A673 (cell line): ENCODE measurements around the gene COPS6. TPM values are rescaled to one million over a fixed set of nuclear protein-coding genes. Genes with fewer than 3 reads are reported as not detected.
A peak's percentile ranks its signal among the peaks of the same experiment; 100 is the strongest.

Experiments
- BruUV-seq: library from RNA; stranded (reverse); fragments of 400-500 nt; replicated peaks from 2 replicates; lab custom pipeline; 2021; lab: Mats Ljungman, UMichigan
- CTCF ChIA-PET: fragments of 300-600 bp; sonication (Branson Sonifier 250); formaldehyde crosslinking; loops from one replicate; lab custom pipeline; 2022; ENCODE audit warnings: antibody characterized with exemption; lab: Charles Lee
- POLR2A ChIA-PET: fragments of 300-600 bp; sonication (Branson Sonifier 250); formaldehyde crosslinking; loops from one replicate; lab custom pipeline; 2022; ENCODE audit warnings: antibody characterized with exemption; ENCODE audit not compliant: low non-redundant PET; lab: Charles Lee
- DNase-seq: peaks from one replicate; pipeline ENCODE4 v3.0.0-alpha.2; 2015; ENCODE audit warnings: low spot score
- H3K27ac ChIP-seq: fragments of 200-600 bp; sonication (generic); 2 replicates; pipeline ENCODE4 v1.5.1; 2016; ENCODE audit warnings: mixed run types, low read depth, mild to moderate bottlenecking, mixed read lengths, antibody characterized with exemption, low read length; ENCODE audit not compliant: poor library complexity, severe bottlenecking
- H3K27me3 ChIP-seq: fragments of 200-600 bp; sonication (generic); replicated peaks from 2 replicates; pipeline ENCODE4 v1.6.1; 2017; ENCODE audit warnings: mixed run types, low read depth, mild to moderate bottlenecking, mixed read lengths, antibody characterized with exemption, low read length; ENCODE audit not compliant: insufficient read depth, poor library complexity
- H3K36me3 ChIP-seq: fragments of 200-600 bp; sonication (generic); 2 replicates; pipeline ENCODE4 v1.6.1; 2016; ENCODE audit warnings: mixed run types, mild to moderate bottlenecking, mixed read lengths, antibody characterized with exemption, low read length; ENCODE audit not compliant: insufficient read depth, poor library complexity, severe bottlenecking
- H3K4me1 ChIP-seq: fragments of 200-600 bp; sonication (generic); 2 replicates; pipeline ENCODE4 v1.6.1; 2017; ENCODE audit warnings: mixed run types, mild to moderate bottlenecking, mixed read lengths, antibody characterized with exemption, low read length; ENCODE audit not compliant: insufficient read depth, poor library complexity, severe bottlenecking
- H3K4me3 ChIP-seq: fragments of 200-600 bp; sonication (generic); 2 replicates; pipeline ENCODE4 v1.5.1; 2016; ENCODE audit warnings: low read depth, mixed run types, mild to moderate bottlenecking, mixed read lengths, low read length; ENCODE audit not compliant: poor library complexity, severe bottlenecking
- H3K9me3 ChIP-seq: fragments of 200-600 bp; sonication (generic); 2 replicates; pipeline ENCODE4 v1.6.1; 2016; ENCODE audit warnings: mixed run types, low read depth, mild to moderate bottlenecking, mixed read lengths, antibody characterized with exemption, low read length; ENCODE audit not compliant: poor library complexity, severe bottlenecking
- EZH2 ChIP-seq: fragments of 200-600 bp; sonication (generic); IDR thresholded peaks from 2 replicates; pipeline ENCODE4 v1.6.1; 2017; ENCODE audit warnings: borderline replicate concordance, low read depth, mild to moderate bottlenecking, mixed read lengths, antibody characterized with exemption, low read length; ENCODE audit not compliant: poor library complexity, severe bottlenecking
- intact Hi-C: fragments of 100-400 bp; cut with micrococcal nuclease; formaldehyde crosslinking; loops from one replicate; pipeline ENCODE4 v1.10.0; 2022; ENCODE audit not compliant: unreplicated experiment
- total RNA-seq: library from RNA; stranded (reverse); gene quantifications from 2 replicates; pipeline ENCODE4 v1.2.3, GENCODE V29; 2021
- TF ChIP-seq, protein P1 (sequence below): fragments of 300-800, 200-600 bp; sonication (generic); conservative IDR thresholded peaks from 2 replicates; pipeline ENCODE4 v1.5.1; 2017; ENCODE audit warnings: low read depth, mild to moderate bottlenecking, antibody characterized with exemption, low read length, moderate library complexity, mixed read lengths

Gene COPS6
- total RNA-seq, 1 experiment from 2014 or later, result 166 TPM

DNA sequence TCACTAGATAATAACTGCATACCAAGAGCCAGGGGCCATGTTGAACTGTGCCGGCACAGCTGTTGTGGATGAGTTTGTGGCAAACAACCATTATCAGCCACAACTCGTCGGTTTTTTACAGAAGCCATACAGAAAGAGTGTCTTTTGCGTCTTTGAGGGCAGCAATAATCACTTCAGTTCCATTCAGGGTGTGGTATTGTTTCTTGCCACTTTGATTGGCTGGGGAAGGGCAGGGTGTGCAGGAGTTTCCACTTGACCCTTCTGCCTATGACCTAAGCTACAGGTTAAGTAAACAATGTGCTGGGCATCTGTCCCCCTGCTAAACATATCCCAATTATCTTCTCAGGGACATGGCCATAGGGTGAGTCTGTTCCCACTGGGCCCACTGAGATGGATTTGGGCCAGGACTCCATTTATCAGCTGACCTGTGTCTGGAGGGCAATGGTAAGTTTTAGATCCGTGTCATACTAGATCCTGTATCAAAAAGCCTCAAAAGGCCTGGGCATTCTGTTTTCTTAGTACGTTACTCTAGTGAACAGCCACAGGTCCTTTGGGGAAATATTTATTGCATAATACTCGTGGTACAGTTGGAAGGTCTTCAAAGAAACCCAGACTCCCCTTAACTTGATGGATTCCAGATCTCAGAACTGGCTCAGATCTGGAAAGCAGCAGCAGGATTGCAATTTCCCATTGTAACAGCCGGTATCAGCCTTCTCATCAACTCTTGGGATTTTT, 23.1 kb upstream of the COPS6 start:
- ChIA-PET CTCF (no interaction called here), POLR2A (no interaction called here)

DNA sequence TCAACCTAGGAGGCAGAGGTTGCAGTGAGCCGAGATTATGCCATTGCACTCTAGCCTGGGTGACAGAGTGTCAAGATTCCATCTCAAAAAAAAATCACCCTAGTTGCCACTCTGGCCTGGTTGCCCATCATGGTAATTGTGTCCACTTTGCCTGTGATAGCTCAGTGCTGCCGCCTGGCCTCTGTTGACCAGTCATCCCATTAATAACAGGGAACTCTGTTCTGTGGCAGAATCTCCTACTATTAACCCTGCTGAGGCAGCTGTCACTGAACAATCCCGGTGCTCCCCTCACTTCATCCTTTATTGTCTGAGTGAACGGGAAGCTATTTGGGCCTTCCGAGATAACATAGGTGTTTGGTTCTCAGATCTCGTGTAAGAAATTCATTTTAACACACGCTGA, 21.8 kb upstream of the COPS6 start:
- TF ChIP-seq, protein P1, sequence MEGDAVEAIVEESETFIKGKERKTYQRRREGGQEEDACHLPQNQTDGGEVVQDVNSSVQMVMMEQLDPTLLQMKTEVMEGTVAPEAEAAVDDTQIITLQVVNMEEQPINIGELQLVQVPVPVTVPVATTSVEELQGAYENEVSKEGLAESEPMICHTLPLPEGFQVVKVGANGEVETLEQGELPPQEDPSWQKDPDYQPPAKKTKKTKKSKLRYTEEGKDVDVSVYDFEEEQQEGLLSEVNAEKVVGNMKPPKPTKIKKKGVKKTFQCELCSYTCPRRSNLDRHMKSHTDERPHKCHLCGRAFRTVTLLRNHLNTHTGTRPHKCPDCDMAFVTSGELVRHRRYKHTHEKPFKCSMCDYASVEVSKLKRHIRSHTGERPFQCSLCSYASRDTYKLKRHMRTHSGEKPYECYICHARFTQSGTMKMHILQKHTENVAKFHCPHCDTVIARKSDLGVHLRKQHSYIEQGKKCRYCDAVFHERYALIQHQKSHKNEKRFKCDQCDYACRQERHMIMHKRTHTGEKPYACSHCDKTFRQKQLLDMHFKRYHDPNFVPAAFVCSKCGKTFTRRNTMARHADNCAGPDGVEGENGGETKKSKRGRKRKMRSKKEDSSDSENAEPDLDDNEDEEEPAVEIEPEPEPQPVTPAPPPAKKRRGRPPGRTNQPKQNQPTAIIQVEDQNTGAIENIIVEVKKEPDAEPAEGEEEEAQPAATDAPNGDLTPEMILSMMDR, result no peak
- TF ChIP-seq EZH2, result no peak
- DNase-seq, result no peak
- peaks cover 25% of the 10 kb centered on the region for H3K9me3 ChIP-seq
- CTCF ChIA-PET, result no interaction called here
- H3K4me3 ChIP-seq, result no peak overlapping the region
- no TSS peak for BruUV-seq
- H3K36me3 ChIP-seq, result peaks cover 52% of the 10 kb centered on the region
- no peaks in the 10 kb centered on the region for H3K27me3 ChIP-seq
- H3K27ac ChIP-seq, result no peak overlapping the region
- POLR2A ChIA-PET, result no interaction called here
- H3K4me1 ChIP-seq, result no peaks in the 10 kb centered on the region
- intact Hi-C loops, result no loop called here

More for the DNA sequence above, 23.1 kb upstream of the COPS6 start:
- Histone ChIP-seq H3K4me1 (no peaks in the 10 kb centered on the region), H3K27ac (no peak overlapping the region), H3K4me3 (no peak overlapping the region), H3K36me3 (peaks cover 46% of the 10 kb centered on the region), H3K9me3 (peaks cover 12% of the 10 kb centered on the region), H3K27me3 (no peaks in the 10 kb centered on the region)
- BruUV-seq, result TSS peak; percentile 1
- intact Hi-C loops, result no loop called here
- no peak for DNase-seq
- no peak for TF ChIP-seq EZH2
- TF ChIP-seq, protein P1, result no peak

DNA sequence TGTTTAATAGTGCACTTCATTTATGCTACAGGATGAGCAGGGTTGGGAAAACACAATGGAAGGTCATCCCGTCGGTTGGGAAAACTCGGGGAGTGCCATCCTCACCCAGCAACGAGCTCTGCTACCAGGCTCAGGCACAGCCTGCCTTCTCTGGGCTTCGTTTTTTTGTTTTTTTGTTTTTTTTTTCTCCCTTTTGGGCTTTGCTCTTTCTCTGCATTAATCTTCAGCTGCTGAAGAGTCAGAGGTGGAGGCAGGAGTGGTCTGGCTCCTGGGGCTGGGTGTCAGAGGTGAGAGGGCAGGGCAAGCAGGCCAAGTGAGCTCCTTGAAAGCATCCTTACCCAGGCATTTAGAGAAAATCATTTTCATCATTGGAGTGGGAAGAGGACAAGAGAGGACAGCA, 18.8 kb upstream of the COPS6 start:
- ChIA-PET POLR2A (no interaction called here), CTCF (no interaction called here)
- no TSS peak for BruUV-seq
- intact Hi-C loops, result no loop called here
- no peak for DNase-seq
- Histone ChIP-seq H3K36me3 (peaks cover 67% of the 10 kb centered on the region), H3K9me3 (peaks cover 53% of the 10 kb centered on the region), H3K4me1 (no peaks in the 10 kb centered on the region), H3K4me3 (no peak overlapping the region), H3K27ac (no peak overlapping the region), H3K27me3 (no peaks in the 10 kb centered on the region)
- TF ChIP-seq, protein P1, result no peak
- no peak for TF ChIP-seq EZH2
